ENCODE measurements around the gene GFER.
"Not testable (repeated sequence)": the region's sequence is repeated elsewhere in the genome, so short reads cannot be mapped to it uniquely, and the experiment has no call there.

GFER gene

GRCh38 chr16:1961651-1962067, 22.3 kb upstream of the GFER start:
- TF ChIP-seq POLR2A (IDR thresholded peaks at IDR 0.05; ENCODE audit: low read depth, low read length) = peak; percentile 32; the same call in 1 of the 2 replicates
- DNase-seq (ENCODE audit: insufficient read length, low spot score) (no peak), FAIRE-seq (no peak)

- not testable (repeated sequence) for DNase-seq (ENCODE audit: insufficient read length, low spot score); FAIRE-seq
These were observed 21.5 kb upstream of the GFER start for GRCh38 chr16:1962161-1963153.

GRCh38 chr16:1963806-1964505, 20.0 kb upstream of the GFER start:
- no peak for FAIRE-seq

GRCh38 chr16:1964506-1965395, 19.2 kb upstream of the GFER start, which contains the start of gene RPS2:
Gene RPS2 (minus strand): TSS chr16:1964826. CDS start chr16:1964625, 201 bp downstream.
- DNase-seq (ENCODE audit: insufficient read length, low spot score) (peak; percentile 98), FAIRE-seq (no peak)
- peak; percentile 97 for TF ChIP-seq POLR2A (IDR thresholded peaks at IDR 0.05; ENCODE audit: low read depth, low read length)

More at GRCh38 chr16:1963806-1964505, 20.0 kb upstream of the GFER start:
- 0 out of 2 replicates have a peak, but pooled peaks have one; percentile 1 for TF ChIP-seq POLR2A (IDR thresholded peaks at IDR 0.05; ENCODE audit: low read depth, low read length)
- no peak for DNase-seq (ENCODE audit: insufficient read length, low spot score)

GRCh38 chr16:1965396-1966001, 18.5 kb upstream of the GFER start:
- no peak for TF ChIP-seq POLR2A (IDR thresholded peaks at IDR 0.05; ENCODE audit: low read depth, low read length)
- no peak for FAIRE-seq

GRCh38 chr16:1966460-1966859, 17.5 kb upstream of the GFER start, which contains the start of gene RNF151:
Gene RNF151 (plus strand): TSS chr16:1966856. CDS start chr16:1966882, 26 bp downstream.
- FAIRE-seq (no peak), DNase-seq (ENCODE audit: insufficient read length, low spot score) (no peak)
- no peak for TF ChIP-seq POLR2A (IDR thresholded peaks at IDR 0.05; ENCODE audit: low read depth, low read length)

More at GRCh38 chr16:1965396-1966001, 18.5 kb upstream of the GFER start:
- no peak for DNase-seq (ENCODE audit: insufficient read length, low spot score)

GRCh38 chr16:1968146-1968953, 15.6 kb upstream of the GFER start:
- no peak for TF ChIP-seq POLR2A (IDR thresholded peaks at IDR 0.05; ENCODE audit: low read depth, low read length)
- no peak for FAIRE-seq
- DNase-seq (ENCODE audit: insufficient read length, low spot score) = no peak

GRCh38 chr16:1971796-1972489, 12.1 kb upstream of the GFER start, which contains the start of gene TBL3:
Gene TBL3 (plus strand): TSS chr16:1972053. CDS start chr16:1972165, 112 bp downstream.
- TF ChIP-seq POLR2A (IDR thresholded peaks at IDR 0.05; ENCODE audit: low read depth, low read length) = peak; percentile 68
- peak; percentile 97 for DNase-seq (ENCODE audit: insufficient read length, low spot score)
- FAIRE-seq = peak; percentile 43

- DNase-seq (ENCODE audit: insufficient read length, low spot score) = no peak
- TF ChIP-seq POLR2A (IDR thresholded peaks at IDR 0.05; ENCODE audit: low read depth, low read length) = no peak
- no peak for FAIRE-seq
These were observed 11.5 kb upstream of the GFER start for GRCh38 chr16:1972490-1972877.

GRCh38 chr16:1973461-1974156, 10.4 kb upstream of the GFER start:
- DNase-seq (ENCODE audit: insufficient read length, low spot score) (no peak), FAIRE-seq (no peak)
- no peak for TF ChIP-seq POLR2A (IDR thresholded peaks at IDR 0.05; ENCODE audit: low read depth, low read length)
